HG02840 (cell line): ENCODE results near the gene ADARB1.

ENCODE experiments used
- ATAC-seq: cut with Tn5 transposase; IDR thresholded peaks from one replicate; pipeline ENCODE4 v1.9.1; 2021; ENCODE audit warnings: mild to moderate bottlenecking, moderate library complexity, moderate number of reproducible peaks; ENCODE audit not compliant: unreplicated experiment, low FRiP score

ADARB1 gene

DNA sequence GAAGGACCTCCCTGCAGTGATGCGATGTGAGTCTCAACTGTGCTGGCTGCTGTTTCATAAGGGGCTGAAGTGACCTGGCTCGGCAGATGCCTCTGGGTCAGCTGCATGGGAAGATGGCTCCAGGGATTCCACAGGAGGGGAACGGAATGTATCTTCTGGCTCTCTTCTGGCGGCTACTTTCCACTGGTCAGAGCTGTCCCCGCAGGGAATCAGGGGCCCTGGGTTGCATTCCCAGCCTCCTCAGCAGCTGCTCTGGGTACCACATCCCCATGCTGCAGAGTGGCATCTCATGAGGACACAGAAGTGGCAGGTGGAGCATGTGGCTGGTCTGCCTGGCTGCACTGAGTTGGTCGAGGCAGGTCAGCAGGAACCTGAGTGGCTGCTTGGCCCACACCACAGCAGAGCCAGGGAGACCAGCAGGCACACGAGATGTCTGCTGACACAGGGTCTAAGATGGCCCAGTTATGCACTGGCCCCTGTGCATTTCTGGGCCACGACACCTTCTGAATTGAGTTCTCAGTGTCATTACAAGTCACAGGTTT lies 170.5 kb downstream of the ADARB1 start:
- ATAC-seq = no peak

DNA sequence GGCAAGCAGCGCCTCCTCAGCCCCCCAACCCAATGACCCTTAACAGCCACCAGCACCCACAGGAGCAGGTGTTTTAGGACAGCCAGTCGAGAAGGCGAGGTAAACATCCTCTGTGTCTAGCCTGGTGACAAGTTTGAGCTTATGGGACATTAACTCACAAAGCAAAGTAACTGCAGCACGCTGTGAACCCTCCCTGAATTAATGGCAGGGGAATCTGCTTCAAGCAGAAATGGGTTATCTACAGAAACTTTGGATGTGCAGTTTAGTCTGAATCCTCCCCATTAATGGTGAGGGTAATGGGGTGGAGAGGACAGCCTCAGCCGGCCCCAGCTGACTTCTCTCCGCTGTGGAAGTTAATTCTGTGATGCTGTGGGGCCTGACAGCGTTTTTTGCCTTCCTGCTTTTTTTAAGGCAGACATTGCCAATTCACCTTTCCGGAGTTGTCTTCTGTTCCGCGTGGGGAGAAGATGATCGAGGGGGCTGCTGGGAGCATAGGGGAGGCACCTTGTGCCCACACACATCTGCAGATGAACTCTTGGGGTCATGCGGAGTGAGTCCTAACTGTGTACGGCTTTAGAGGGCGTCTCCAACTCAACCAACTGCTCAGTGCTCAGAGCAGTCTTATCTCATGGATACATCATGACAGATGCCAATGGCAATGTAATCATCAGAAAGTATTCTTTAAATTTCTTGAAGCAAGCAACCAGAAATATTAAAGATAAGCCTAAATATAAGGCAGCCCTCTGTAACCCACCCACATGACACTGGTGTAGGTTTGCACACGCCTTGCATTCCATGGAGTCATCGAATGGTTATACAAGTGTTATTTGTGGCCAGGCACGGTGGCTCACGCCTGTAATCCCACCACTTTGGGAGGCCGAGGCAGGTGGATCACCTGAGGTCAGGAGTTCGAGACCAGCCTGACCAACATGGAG lies 172.3 kb downstream of the ADARB1 start:
- no peak for ATAC-seq

DNA sequence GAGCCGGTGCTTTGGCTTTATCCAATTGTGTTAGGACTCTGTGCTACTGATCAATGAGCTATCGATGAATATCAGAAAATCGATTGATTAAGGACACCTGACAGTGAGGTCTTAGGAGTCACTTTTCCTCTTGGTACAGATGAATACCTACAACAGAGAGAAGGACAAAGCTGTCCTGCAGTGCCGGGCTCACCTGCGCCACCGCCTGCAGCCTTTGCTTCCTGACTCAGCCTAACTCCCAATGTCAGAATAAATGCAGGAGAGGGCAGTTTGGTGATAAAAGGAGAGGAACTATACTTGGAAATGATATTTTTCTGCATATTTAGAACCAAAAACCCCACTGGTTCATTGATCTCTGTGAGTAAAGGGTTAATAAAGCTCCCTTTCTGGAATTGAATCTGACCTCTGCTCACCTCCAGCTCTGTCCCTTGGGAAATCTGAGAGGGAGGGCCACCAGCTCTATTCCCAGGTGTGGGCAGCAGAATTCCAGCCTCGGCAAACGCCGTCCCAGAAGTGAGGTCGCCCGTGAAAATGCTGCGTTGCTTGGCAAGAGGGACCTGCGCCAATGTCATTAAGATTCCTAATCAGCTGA lies 174.0 kb downstream of the ADARB1 start:
- ATAC-seq = no peak

DNA sequence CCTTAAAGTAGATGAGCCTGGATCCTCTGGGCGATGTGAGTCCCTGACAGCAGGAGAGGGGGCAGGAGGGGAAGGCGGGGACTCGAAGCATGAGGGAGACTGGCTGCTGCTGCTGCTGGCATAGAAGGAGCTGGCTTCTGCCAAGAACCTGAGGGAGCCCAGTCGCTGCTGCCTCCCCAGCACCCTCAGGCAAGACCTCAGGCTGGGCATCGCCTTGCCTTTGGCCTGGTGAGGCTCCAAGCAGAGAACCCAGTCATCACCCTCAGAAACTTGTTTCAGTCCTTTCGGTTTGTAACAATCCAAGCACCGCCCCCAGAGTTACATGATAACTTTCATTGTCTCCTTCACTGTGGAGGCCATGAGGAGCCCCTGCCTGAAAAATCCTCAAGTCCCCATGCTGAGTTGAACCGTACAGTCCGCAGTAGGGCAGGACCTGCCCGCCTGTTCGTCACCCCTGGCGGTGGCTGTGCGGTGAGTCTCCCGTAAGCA lies 174.6 kb downstream of the ADARB1 start:
- ATAC-seq = no peak

DNA sequence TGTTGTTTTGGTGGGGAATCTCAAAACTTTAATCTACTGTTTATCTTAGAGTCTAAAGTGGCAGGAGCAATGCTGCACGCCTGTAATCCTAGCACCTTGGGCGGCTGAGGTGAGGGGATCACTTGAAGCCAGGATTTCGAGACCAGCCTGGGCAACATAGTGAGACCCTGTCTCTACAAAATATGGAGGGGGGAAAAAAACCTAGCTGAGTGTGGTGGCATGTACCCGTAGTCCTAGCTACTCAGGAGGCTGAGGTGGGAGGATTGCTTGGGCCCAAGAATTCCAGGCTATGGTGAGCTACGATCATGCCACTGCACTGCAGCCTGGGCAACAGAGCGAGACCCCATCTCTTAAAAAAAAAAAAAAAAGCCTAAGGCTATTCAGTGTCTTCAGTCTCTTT lies 175.2 kb downstream of the ADARB1 start:
- no peak for ATAC-seq

DNA sequence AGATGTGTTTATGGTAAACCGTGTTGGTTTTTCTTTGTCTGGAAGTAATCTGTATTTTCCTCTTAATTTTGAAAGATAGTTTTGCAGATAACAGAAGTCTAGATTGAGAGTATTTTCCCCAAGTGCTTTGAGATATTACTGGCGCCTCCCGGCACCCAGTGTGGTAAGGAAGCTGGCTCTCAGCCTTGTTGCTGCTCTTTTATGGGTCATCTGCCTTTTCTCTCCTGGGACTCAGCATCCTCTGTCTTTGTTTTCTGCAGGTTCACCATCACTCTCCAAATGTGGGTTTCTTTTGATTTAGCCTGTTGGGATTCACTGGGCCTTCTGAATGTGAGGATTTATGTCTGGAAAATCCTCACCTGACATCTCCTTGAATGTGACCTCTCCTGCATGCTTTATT lies 175.9 kb downstream of the ADARB1 start:
- no peak for ATAC-seq

DNA sequence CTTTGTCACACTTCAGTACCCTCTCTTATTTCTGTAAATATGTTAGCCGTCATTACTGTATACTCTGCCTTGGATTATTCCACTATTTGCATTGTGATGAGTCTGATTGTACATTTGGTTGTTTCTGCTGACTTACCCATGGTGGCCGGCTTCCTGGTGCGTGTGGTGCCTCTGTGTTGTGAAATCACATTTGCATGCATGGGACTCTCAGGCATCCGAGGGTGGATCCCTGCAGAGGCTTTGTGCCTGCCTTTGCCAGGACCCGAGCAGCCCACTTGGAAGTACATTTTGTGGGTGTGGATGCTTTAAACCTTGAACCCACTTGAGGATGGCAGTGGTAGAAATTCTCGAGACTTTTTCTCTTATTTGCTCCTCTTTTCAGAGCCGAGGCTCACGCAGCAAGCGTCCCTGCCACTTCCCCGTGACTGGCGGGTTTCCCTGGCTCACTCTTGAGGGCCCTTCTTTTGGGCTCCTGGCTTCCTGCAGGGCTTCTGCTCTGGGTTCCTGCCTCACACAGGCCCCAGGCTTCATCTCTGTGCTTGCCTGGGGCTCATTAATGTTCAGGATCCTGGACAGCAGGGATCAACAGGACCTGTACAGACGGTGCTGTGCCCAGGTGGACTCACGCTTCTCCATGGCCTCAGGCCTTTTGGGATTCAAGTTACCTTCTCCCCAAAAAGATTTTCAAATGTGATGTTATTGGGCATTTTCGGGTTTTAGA lies 176.7 kb downstream of the ADARB1 start:
- ATAC-seq = no peak

DNA sequence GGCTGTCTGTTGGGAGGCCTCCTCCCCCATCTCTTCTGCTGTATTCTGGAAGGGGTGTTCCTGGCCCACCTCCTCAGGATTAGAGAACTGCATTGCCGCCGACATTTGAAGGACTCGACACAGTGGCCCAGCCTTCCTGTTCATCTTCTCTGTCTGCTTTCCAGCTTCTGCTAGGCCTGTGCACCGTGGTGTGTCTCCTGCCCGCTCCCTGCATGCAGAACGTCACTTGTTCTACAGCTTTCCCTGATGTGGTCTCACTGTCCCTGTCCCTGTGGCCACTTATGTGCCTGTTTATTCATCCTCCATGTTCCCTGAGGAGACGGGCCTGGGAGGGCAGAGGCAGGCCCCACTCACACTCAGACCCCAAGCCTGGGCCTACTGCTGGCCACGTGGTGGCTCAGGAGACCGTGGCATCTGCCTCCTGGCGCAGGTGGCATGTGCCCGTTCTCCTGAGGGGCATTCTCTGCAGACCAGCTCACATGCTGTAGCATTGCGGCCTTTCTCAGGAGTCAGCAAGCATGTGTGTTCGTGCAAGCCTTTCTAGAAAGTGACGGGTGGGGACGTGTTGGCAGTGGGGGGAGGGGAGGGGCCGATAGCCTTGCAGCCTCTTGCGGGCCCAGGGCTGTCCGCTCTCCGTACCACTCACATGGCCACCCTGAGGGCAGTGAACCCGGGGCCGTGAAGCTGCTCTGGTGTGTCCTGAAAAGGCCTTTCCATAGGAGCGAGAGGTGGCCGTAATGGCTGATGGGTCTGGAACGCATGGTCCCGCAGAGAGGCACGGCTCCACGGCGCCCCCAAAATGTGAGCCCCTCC lies 177.5 kb downstream of the ADARB1 start:
- ATAC-seq = no peak

DNA sequence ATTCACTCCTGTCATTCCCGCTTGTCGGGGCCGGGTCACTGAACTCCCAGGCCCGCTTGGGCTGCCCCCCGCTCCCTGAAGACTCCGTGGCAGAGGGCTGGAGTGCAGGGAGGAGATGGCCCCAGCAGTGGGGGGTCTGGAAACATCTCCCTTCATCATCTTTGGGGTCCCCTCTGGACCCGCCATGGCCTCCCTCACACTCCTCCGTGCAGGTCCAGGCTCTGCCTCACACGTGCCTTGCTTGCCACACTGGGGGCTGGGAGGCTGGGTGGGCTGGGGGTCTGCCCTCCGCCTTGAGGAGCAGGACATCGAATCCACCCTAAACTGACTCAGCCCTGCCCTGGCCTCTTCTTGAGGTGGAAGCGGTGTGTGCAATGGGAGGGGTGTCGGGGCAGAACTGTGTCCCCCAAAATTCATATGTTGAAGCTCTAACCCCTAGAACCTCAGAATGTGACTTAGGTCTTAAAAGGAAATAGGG lies 178.1 kb downstream of the ADARB1 start:
- no peak for ATAC-seq

DNA sequence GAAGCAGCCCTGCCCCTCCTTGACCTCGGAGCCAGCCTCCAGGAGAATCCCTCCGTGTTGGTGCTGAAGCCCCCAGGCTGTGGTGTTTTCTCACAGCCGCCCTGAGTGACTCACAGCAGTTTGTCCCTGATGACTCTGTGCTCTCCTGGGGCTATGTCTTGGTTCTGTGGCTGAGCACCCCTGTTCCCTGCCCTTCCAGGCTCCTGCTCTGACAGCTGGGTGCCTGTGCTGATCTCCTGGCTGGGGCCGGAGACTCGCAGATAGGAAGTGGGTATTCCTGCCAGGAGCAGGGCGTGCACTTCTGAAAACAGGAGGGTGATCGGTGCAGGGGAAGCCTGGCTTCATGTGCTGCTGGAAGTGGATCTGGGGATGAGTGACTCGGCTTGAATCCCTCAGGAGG lies 178.8 kb downstream of the ADARB1 start:
- ATAC-seq = no peak

DNA sequence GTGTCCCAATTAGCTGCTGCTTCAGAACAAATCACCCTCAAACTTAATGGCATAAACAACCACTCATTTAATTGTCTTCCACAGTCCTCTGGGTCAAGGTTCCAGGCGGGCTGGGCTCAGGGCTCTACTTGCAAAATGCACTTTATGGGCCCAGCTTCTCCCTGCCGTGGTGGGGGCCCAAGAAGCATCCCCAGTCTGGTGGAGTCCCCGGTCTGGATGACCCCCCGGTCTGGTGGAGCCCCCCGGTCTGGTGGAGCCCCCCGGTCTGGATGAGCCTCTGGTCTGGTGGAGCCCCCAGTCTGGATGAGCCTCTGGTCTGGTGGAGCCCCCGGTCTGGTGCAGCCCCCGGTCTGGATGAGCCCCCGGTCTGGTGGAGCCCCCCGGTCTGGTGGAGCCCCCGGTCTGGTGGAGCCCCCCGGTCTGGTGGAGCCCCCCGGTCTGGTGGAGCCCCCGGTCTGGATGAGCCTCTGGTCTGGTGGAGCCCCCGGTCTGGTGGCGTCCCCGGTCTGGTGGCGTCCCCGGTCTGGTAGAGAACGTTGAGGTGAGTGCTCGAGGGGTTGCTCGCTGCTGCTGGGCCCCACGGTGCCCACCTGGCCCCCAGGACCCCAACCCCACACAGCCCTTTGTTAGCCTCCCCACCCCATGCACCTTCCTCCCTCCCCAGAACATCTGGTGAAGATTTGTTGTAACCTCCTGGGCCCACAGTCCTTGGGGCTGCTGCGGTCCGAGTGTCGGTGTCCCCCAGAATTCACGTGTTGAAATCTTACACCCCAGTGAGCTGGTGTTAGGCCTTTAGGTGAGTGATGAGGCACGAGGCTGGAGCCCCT lies 179.5 kb downstream of the ADARB1 start:
- no peak for ATAC-seq

DNA sequence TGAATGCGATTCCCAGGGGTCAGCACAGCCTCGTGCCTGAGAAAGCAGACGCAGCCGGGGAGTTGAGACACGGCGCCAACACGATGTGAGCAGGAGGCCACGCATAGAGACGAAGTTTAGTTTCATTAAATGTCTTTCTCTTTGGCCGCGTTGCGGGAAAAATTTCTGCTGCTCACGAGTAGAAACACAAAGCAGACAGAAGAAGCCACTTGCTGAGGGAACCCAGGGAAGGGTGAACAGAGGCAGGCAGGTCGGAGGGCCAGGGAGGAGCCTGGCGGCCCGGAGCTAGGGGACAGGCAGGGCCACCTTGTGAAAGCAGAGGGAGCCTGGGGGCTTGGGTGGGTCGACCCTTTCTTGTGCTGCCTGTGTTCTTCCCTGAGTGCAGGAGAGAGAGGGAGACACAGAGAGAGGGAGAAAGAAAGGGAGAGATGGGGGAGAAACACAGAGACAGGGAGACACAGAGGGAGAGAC lies 180.1 kb downstream of the ADARB1 start:
- ATAC-seq = no peak

DNA sequence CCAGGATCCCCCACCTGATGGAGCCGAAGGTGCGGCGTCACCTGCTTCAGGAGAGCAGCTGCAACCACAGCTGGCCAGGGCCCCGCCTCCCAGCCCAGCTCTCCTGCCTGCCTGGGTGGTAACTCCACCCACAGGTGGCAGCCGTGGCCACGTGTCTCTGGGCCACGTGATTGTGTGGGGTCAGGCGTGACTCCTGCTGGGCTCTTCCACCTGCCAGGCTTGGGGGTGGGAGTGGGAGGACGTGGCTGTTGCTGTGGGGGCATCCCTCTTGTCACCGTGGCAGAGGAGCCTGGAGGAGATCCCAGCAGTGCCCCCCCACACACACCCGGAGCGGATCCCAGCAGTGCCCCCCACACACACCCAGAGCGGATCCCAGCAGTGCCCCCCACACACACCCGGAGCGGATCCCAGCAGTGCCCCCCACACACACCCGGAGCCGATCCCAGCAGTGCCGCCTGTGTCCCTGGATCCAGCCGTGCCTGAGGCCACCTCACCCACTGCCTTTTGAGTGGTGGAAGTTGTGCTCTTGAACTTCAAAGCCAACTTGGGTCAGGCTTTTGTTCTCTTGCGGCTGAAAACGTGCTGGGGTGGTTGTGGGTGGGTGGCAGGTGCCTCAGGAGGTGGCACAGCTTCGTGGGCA lies 181.1 kb downstream of the ADARB1 start:
- ATAC-seq = no peak

DNA sequence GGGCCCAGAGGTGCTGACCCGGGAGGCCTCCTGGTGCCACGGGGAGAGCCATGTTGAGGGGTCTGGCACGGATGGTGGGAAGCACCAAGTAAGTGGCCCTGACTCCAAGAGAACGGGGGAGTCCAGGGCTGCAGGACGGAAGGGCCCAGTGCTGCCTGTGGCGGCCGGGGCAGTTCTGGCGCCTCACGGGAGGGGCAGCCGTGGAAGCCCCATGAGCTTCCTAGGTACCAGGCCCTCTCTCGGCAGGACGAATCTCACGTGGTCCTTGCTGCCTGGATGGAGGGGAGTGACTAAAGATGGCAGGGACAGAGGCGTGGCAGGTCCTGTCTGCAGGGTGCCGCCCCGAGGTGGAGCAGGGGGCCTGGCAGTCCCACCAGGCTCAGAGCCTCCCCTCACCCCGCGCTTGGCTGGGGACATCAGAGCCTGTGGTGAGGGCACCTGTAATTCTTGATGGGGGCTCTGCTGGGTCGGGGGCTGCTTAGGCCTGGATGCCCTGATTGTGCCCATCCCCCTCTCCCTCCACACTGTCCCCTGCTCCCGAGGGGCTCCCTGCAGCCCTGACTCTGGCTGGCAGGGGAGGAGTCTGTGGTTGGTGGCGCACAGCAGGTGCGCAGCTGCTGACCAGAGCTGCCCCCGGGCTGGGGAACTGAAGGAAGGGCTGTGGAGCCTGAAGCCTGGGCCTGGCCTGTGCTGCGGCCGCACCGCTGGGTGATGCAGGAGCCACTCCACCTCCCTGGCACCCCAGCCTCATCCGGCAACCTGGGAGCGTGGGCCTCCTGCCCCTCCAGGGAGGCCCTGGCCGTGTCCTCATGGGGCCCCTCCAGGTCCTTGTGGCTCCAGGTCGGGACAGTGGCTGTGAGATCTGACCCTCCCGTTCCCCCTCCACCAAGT lies 181.9 kb downstream of the ADARB1 start:
- no peak for ATAC-seq

DNA sequence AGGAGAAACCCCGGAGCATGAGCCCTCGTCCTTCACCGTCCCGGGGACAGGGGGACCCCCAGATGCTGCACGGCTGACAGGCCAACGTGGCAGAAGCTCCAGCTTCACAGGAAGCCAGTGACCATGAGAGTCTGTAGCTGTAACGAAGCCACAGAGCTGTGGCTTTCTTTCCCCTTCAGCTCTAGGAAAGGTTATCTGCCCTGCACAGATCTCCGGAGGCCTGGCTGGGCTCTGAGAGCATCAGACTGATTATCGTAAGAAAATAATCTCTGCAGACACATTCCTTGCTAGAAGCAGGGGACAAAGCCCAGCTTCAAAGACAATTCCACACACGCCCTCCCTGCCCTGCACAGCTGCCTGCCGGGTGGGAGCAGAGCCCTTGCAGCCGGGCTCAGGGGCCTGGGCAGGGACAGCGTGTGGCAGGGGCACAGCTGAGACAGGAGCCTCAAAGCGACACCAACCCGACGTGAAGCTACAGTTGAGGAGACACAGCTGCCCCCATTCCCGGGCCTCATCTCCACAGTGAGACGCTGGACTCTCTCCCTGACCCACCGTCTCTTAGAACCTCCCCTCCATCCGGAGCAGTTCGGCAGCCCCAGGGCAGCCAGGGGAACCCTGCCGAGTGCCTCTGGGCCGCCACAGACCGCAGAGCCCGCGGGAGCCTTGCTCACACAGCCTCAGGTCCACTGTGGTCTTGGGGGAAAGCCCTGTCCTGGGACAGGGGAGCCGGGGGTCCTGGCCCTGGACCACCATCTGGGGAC lies 182.7 kb downstream of the ADARB1 start:
- no peak for ATAC-seq

DNA sequence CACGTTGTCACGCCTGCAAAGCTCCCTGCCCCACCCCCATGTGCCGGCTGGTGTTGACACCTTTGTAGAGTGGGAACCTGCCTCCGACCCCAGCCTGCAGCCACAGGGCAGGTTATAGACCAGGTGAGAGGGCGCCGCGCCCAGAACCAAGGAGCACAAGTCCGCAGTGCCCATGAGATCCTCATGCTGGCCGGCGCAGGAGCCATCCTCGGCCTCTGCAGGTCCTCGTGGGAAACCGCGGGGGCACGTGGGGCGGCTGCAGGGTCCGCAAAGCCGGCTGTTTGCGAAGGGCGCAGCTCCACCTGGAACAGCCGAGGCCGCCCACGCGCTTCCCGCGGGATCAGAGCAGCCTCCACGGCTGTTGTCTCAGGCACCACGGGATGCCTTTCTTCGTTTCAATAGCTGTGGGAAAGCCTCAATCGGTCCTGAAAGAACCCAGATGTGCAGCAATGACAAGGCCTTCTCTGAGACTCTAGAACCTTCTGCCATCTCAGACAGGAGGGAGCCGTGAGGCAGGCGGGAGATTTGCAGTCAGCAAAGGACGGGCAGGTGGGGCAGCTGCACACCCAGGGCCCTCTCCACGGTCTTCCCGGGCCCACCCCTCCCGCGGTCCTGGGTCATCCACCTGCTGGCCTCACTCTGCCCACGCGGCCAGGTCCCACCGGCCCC lies 183.4 kb downstream of the ADARB1 start:
- no peak for ATAC-seq
